Measurements from ENCODE around the gene LPAR1. TPM values are rescaled to one million over a fixed set of nuclear protein-coding genes. Genes with fewer than 3 reads are reported as not detected.
"Not testable (repeated sequence)": the region's sequence is repeated elsewhere in the genome, so short reads cannot be mapped to it uniquely, and the experiment has no call there.

The LPAR1 gene
- total RNA-seq, 2 donors from 2014 or later = 16.5 to 20.2 TPM

DNA sequence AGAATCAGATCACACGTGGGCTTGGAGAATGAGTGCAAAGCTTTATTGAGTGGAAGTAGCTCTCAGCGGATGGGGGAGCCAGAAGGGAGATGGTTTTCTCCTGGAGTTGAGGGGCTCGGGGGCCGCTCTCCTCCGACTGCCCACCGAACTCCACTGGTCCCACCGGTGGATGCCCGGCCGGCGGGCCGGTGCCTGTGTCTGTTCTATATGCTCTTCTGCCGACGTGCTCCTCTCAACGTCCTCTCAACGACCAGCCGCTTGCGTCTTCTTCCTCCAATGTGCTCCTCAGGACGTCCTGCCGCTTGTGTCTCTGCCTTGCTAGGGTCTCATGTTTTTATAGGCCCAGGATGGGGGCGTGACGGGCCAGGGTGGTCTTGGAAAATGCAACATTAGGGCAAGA lies 207.8 kb downstream of the LPAR1 start:
- no peak overlapping the region for H3K4me3 ChIP-seq
- no peaks in the 10 kb centered on the region for H3K4me1 ChIP-seq
- intact Hi-C loops (cut with DNase I) = no loop called here
- no peaks in the 10 kb centered on the region for H3K36me3 ChIP-seq
- no peaks in the 10 kb centered on the region for H3K9me3 ChIP-seq
- TF ChIP-seq, protein P1, sequence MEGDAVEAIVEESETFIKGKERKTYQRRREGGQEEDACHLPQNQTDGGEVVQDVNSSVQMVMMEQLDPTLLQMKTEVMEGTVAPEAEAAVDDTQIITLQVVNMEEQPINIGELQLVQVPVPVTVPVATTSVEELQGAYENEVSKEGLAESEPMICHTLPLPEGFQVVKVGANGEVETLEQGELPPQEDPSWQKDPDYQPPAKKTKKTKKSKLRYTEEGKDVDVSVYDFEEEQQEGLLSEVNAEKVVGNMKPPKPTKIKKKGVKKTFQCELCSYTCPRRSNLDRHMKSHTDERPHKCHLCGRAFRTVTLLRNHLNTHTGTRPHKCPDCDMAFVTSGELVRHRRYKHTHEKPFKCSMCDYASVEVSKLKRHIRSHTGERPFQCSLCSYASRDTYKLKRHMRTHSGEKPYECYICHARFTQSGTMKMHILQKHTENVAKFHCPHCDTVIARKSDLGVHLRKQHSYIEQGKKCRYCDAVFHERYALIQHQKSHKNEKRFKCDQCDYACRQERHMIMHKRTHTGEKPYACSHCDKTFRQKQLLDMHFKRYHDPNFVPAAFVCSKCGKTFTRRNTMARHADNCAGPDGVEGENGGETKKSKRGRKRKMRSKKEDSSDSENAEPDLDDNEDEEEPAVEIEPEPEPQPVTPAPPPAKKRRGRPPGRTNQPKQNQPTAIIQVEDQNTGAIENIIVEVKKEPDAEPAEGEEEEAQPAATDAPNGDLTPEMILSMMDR (IDR thresholded peaks at IDR 0.05) = no peak
- no peak overlapping the region for H3K27ac ChIP-seq
- no peaks in the 10 kb centered on the region for H3K27me3 ChIP-seq
- DNase-seq = no peak
- no peak overlapping the region for H3K9ac ChIP-seq (ENCODE audit: low read depth in 2 of 2, low read length in 2 of 2)

DNA sequence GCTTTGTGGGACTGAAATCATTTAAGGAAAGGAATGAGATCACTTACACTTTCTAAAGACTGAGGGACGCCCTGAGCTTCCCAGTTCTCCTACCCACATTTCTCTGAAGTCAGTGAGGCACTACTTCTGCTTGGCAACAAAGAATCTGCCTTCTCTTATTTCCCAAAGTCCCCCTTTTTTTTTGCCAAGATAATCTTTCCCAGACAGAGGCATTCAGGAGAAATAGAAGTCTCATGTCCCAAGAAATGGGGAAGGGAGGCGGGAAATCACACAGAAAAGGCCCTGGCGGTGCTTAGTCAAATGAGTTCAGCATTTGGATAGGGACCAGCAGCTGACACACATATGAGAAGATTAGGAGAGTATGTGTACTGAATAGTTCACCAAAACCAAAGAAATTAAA lies 210.0 kb downstream of the LPAR1 start:
- Histone ChIP-seq H3K27me3 (no peaks in the 10 kb centered on the region), H3K4me3 (no peak overlapping the region), H3K27ac (no peak overlapping the region), H3K4me1 (no peaks in the 10 kb centered on the region), H3K9ac (ENCODE audit: low read depth in 2 of 2, low read length in 2 of 2) (no peak overlapping the region), H3K9me3 (no peaks in the 10 kb centered on the region), H3K36me3 (no peaks in the 10 kb centered on the region)
- peak; percentile 36 for DNase-seq
- intact Hi-C loops (cut with DNase I) = no loop called here
- TF ChIP-seq, protein P1 (IDR thresholded peaks at IDR 0.05) = no peak

- H3K4me1 ChIP-seq; H3K27ac ChIP-seq; H3K9me3 ChIP-seq; H3K9ac ChIP-seq (ENCODE audit: low read depth in 2 of 2, low read length in 2 of 2); H3K4me3 ChIP-seq; intact Hi-C loops (cut with DNase I); DNase-seq; H3K27me3 ChIP-seq; H3K36me3 ChIP-seq: not testable (repeated sequence)
Observed at GRCh38 chr9:110826400-110826799, 211.9 kb downstream of the LPAR1 start.

DNA sequence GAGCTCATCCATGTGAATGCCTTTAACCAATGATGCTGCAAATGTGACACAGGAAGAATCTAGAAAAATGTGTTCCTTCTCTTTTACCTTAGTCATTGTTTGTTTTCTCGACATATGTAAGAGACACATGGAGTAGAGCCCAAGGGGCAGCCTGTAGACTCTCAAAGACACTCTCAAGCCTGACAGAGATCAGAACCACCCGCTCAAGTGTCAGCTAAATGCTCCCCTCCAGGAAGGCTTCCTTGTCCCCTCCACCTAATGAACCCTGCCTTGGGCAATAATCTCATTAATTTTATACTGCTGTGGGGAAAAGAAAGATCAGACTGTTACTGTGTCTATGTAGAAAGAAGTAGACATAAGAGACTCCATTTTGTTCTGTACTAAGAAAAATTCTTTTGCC lies 212.3 kb downstream of the LPAR1 start:
- no peaks in the 10 kb centered on the region for H3K9me3 ChIP-seq
- H3K27ac ChIP-seq = no peak overlapping the region
- H3K9ac ChIP-seq (ENCODE audit: low read depth in 2 of 2, low read length in 2 of 2) = no peak overlapping the region
- no peak overlapping the region for H3K4me3 ChIP-seq
- DNase-seq = no peak
- no peaks in the 10 kb centered on the region for H3K4me1 ChIP-seq
- H3K36me3 ChIP-seq = no peaks in the 10 kb centered on the region
- intact Hi-C loops (cut with DNase I) = no loop called here
- no peaks in the 10 kb centered on the region for H3K27me3 ChIP-seq
- TF ChIP-seq, protein P1 (IDR thresholded peaks at IDR 0.05) = no peak

DNA sequence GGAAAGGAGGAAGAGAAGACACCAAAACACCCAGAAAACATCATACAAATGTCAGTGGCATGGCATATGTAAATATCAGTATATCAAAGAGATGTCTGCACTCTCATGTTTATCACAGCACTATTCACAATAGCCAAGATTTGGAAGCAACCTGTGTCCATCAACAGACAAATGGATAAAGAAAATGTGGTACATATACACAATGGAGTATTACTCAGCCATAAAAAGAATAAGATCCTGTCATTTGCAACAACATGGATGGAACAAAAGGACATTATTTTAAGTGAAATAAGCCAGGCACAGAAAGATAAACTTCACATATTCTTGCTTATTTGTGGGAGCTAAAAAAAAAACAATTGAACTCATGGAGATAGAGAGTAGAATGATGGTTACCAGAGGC lies 213.1 kb downstream of the LPAR1 start:
- H3K4me1 ChIP-seq; H3K9me3 ChIP-seq; H3K36me3 ChIP-seq; DNase-seq; H3K4me3 ChIP-seq; H3K27ac ChIP-seq; H3K9ac ChIP-seq (ENCODE audit: low read depth in 2 of 2, low read length in 2 of 2); intact Hi-C loops (cut with DNase I); H3K27me3 ChIP-seq: not testable (repeated sequence)

Data from colonic mucosa (tissue), 4 donors.